Osteoblast (primary cell): ENCODE measurements around the gene AGAP3. TPM values are rescaled to one million over a fixed set of nuclear protein-coding genes. Genes with fewer than 3 reads are reported as not detected.

ENCODE experiments used
- DNase-seq: peaks from one replicate; pipeline ENCODE4 v3.0.0; 2011; ENCODE audit warnings: low spot score, mixed read lengths; ENCODE audit not compliant: insufficient read length; ENCODE audit errors: missing footprints
- H2AFZ ChIP-seq: 2 replicates; pipeline ENCODE4 v1.6.0; 2011; ENCODE audit warnings: mild to moderate bottlenecking, low read length
- H3K27ac ChIP-seq: 2 replicates; pipeline ENCODE4 v1.5.1; 2011; ENCODE audit warnings: mild to moderate bottlenecking, low read depth, low read length, moderate library complexity
- H3K27me3 ChIP-seq: 2 replicates; pipeline ENCODE4 v1.6.0; 2012; ENCODE audit warnings: mild to moderate bottlenecking, control low read depth, inconsistent platforms, low read length, moderate library complexity; ENCODE audit not compliant: insufficient read depth
- H3K36me3 ChIP-seq: 2 replicates; pipeline ENCODE4 v1.5.1; 2011; ENCODE audit warnings: mild to moderate bottlenecking, low read length, control low read depth, moderate library complexity; ENCODE audit not compliant: insufficient read depth
- H3K4me1 ChIP-seq: 2 replicates; pipeline ENCODE4 v1.5.1; 2011; ENCODE audit warnings: mild to moderate bottlenecking, low read length, control low read depth, moderate library complexity; ENCODE audit not compliant: insufficient read depth
- H3K4me2 ChIP-seq: 2 replicates; pipeline ENCODE4 v1.6.0; 2011; ENCODE audit warnings: mild to moderate bottlenecking, low read length; ENCODE audit not compliant: insufficient read depth
- H3K4me3 ChIP-seq: fragments of 200-600 bp; sonication (generic); 3 replicates; pipeline ENCODE4 v1.5.1; 2012; ENCODE audit warnings: mild to moderate bottlenecking, low read length, inconsistent platforms; ENCODE audit not compliant: insufficient read depth
- H3K79me2 ChIP-seq: 2 replicates; pipeline ENCODE4 v1.6.0; 2012; ENCODE audit warnings: mild to moderate bottlenecking, low read length, control low read depth, inconsistent platforms; ENCODE audit not compliant: insufficient read depth
- H3K9me3 ChIP-seq: 2 replicates; pipeline ENCODE4 v1.5.1; 2011; ENCODE audit warnings: low read depth, low read length, control low read depth
- H4K20me1 ChIP-seq: 2 replicates; pipeline ENCODE4 v1.6.0; 2012; ENCODE audit warnings: mild to moderate bottlenecking, low read length, control low read depth; ENCODE audit not compliant: insufficient read depth
- CTCF ChIP-seq: IDR thresholded peaks from 2 replicates; pipeline ENCODE4 v1.5.1; 2011; ENCODE audit warnings: mild to moderate bottlenecking, low read depth, low read length, moderate library complexity; ENCODE audit errors: extremely low read depth
- total RNA-seq: library from RNA; depleted of rRNA; stranded (reverse); fragments of >200 nt; gene quantifications from 2 replicates; pipeline ENCODE4 v1.2.3, GENCODE V29; 2012

Gene AGAP3
- total RNA-seq, 1 donor, result 39.8 TPM

GRCh38 chr7:151104411-151105235, 18.3 kb downstream of the AGAP3 start:
- H3K4me3 ChIP-seq, result no peak overlapping the region
- peaks cover 75% of the 10 kb centered on the region for H3K79me2 ChIP-seq
- no peaks in the 10 kb centered on the region for H3K9me3 ChIP-seq
- peaks cover 5% of the 10 kb centered on the region for H3K36me3 ChIP-seq
- DNase-seq, result peak; percentile 98
- H3K4me1 ChIP-seq, result peaks cover 14% of the 10 kb centered on the region
- TF ChIP-seq CTCF, result no peak
- H2AFZ ChIP-seq, result no peak overlapping the region
- peak overlapping the region; percentile 26 for H3K4me2 ChIP-seq
- H3K27ac ChIP-seq, result no peak overlapping the region
- H4K20me1 ChIP-seq, result peaks cover 64% of the 10 kb centered on the region
- no peaks in the 10 kb centered on the region for H3K27me3 ChIP-seq

GRCh38 chr7:151107882-151108281, 21.6 kb downstream of the AGAP3 start:
- Histone ChIP-seq H3K79me2 (peaks cover 79% of the 10 kb centered on the region), H4K20me1 (peaks cover 74% of the 10 kb centered on the region), H2AFZ (no peak overlapping the region), H3K4me2 (no peak overlapping the region), H3K4me1 (peaks cover 15% of the 10 kb centered on the region), H3K9me3 (no peaks in the 10 kb centered on the region), H3K36me3 (peaks cover 5% of the 10 kb centered on the region), H3K4me3 (no peak overlapping the region), H3K27ac (no peak overlapping the region), H3K27me3 (no peaks in the 10 kb centered on the region)
- TF ChIP-seq CTCF, result no peak
- peak; percentile 37 for DNase-seq

GRCh38 chr7:151109094-151110048, 23.1 kb downstream of the AGAP3 start:
- Histone ChIP-seq H3K27me3 (no peaks in the 10 kb centered on the region), H3K79me2 (peaks cover 72% of the 10 kb centered on the region), H3K4me2 (no peak overlapping the region), H3K4me3 (no peak overlapping the region), H3K4me1 (peaks cover 30% of the 10 kb centered on the region), H4K20me1 (peaks cover 75% of the 10 kb centered on the region), H3K27ac (no peak overlapping the region), H3K36me3 (peaks cover 2% of the 10 kb centered on the region), H3K9me3 (no peaks in the 10 kb centered on the region), H2AFZ (no peak overlapping the region)
- no peak for TF ChIP-seq CTCF
- peak; percentile 91 for DNase-seq
